ENCODE data around the gene ZFYVE19. TPM values are rescaled to one million over a fixed set of nuclear protein-coding genes. Genes with fewer than 3 reads are reported as not detected.

The ZFYVE19 gene
- total and polyA plus RNA-seq, 2 of the 13 experiments (the other 11 are each of a cell fraction or from before 2014, with no cell fraction given) = 23.3 to 44.0 TPM

DNA sequence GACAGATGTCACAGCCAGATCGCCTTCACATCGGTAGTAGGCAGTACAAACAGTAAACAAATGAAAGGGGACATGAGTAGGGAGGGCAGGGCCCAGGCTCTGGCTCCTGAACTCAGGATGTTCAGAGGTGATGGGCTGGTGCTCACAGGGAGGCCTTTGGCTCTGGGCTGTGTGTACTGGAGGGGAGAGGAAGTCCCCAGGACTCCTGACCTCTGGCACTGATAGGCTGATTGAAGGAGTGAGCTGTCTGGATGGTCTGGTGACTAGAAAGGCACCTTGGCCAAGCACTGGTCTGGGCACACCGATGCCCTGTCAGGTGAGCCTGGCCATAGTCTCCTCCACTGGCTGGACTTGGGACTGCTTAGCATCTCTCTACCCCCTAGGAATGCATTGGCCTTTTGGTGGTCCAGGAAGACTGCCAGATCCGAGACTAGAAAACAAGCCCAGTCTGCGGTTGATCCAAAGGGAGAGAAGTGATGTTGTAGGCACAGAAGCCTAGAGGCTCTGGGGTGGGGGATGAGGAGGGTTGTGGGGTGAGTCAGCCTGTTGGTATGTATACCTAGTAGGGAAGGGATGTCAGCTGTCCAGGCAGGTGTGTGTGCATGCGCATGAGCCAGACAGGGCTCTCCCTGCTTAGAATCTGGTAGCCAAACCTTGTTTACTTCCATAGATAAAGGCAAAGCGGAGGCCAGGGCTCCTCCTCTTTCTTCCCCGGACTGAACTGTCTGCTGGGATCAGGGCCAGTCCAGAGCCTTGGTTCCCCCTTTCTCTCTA is 38.8 kb downstream of the ZFYVE19 start (continued):
- TF ChIP-seq ZNF513 (CRISPR knock-in tag; conservative IDR thresholded peaks at IDR 0.05) = no peak
- TF ChIP-seq MIER2 (CRISPR knock-in tag; IDR thresholded peaks at IDR 0.05) = no peak
- TF ChIP-seq, protein P1, sequence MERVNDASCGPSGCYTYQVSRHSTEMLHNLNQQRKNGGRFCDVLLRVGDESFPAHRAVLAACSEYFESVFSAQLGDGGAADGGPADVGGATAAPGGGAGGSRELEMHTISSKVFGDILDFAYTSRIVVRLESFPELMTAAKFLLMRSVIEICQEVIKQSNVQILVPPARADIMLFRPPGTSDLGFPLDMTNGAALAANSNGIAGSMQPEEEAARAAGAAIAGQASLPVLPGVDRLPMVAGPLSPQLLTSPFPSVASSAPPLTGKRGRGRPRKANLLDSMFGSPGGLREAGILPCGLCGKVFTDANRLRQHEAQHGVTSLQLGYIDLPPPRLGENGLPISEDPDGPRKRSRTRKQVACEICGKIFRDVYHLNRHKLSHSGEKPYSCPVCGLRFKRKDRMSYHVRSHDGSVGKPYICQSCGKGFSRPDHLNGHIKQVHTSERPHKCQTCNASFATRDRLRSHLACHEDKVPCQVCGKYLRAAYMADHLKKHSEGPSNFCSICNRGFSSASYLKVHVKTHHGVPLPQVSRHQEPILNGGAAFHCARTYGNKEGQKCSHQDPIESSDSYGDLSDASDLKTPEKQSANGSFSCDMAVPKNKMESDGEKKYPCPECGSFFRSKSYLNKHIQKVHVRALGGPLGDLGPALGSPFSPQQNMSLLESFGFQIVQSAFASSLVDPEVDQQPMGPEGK (CRISPR knock-in tag; IDR thresholded peaks at IDR 0.05) = no peak
- no peak for TF ChIP-seq ZNF383 (CRISPR knock-in tag; IDR thresholded peaks at IDR 0.05; ENCODE audit: borderline replicate concordance)
- TF ChIP-seq POLR2A (IDR thresholded peaks at IDR 0.05; ENCODE audit: insufficient read depth in 1 of 2, low read depth in 2 of 2, low read length in 2 of 2) = no peak
- TF ChIP-seq KDM5A (IDR thresholded peaks at IDR 0.05; ENCODE audit: borderline replicate concordance, low read length) = no peak
- no peak for TF ChIP-seq SMYD3 (CRISPR knock-in tag; IDR thresholded peaks at IDR 0.05)
- no peak for TF ChIP-seq RAD21 (CRISPR knock-in tag; IDR thresholded peaks at IDR 0.05)
- TF ChIP-seq ZNF747 (CRISPR knock-in tag; IDR thresholded peaks at IDR 0.05; ENCODE audit: borderline replicate concordance) = no peak
- TF ChIP-seq HNF4G (IDR thresholded peaks at IDR 0.05; ENCODE audit: borderline replicate concordance, low read depth, low read length) = no peak
- no peak for TF ChIP-seq HNF4G (CRISPR knock-in tag; IDR thresholded peaks at IDR 0.05; ENCODE audit: borderline replicate concordance, low read depth)
- TF ChIP-seq CENPT (CRISPR knock-in tag; IDR thresholded peaks at IDR 0.05; ENCODE audit: low read depth) = no peak
- no peak for TF ChIP-seq ZNF768 (CRISPR knock-in tag; IDR thresholded peaks at IDR 0.05)
- peak; percentile 86 for TF ChIP-seq FOXA3 (CRISPR knock-in tag; IDR thresholded peaks at IDR 0.05)
- TF ChIP-seq, protein P2, sequence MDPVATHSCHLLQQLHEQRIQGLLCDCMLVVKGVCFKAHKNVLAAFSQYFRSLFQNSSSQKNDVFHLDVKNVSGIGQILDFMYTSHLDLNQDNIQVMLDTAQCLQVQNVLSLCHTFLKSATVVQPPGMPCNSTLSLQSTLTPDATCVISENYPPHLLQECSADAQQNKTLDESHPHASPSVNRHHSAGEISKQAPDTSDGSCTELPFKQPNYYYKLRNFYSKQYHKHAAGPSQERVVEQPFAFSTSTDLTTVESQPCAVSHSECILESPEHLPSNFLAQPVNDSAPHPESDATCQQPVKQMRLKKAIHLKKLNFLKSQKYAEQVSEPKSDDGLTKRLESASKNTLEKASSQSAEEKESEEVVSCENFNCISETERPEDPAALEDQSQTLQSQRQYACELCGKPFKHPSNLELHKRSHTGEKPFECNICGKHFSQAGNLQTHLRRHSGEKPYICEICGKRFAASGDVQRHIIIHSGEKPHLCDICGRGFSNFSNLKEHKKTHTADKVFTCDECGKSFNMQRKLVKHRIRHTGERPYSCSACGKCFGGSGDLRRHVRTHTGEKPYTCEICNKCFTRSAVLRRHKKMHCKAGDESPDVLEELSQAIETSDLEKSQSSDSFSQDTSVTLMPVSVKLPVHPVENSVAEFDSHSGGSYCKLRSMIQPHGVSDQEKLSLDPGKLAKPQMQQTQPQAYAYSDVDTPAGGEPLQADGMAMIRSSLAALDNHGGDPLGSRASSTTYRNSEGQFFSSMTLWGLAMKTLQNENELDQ (CRISPR knock-in tag; IDR thresholded peaks at IDR 0.05; ENCODE audit: borderline replicate concordance) = no peak
- no peak for TF ChIP-seq SRY (CRISPR knock-in tag; IDR thresholded peaks at IDR 0.05)
- no peak for TF ChIP-seq ZNF260 (CRISPR knock-in tag; IDR thresholded peaks at IDR 0.05; ENCODE audit: borderline replicate concordance, low read depth)
- TF ChIP-seq, protein P3, sequence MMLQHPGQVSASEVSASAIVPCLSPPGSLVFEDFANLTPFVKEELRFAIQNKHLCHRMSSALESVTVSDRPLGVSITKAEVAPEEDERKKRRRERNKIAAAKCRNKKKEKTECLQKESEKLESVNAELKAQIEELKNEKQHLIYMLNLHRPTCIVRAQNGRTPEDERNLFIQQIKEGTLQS (CRISPR knock-in tag; IDR thresholded peaks at IDR 0.05) = peak; percentile 95
- TF ChIP-seq ZNF546 (CRISPR knock-in tag; conservative IDR thresholded peaks at IDR 0.05) = no peak
- TF ChIP-seq, protein P4, sequence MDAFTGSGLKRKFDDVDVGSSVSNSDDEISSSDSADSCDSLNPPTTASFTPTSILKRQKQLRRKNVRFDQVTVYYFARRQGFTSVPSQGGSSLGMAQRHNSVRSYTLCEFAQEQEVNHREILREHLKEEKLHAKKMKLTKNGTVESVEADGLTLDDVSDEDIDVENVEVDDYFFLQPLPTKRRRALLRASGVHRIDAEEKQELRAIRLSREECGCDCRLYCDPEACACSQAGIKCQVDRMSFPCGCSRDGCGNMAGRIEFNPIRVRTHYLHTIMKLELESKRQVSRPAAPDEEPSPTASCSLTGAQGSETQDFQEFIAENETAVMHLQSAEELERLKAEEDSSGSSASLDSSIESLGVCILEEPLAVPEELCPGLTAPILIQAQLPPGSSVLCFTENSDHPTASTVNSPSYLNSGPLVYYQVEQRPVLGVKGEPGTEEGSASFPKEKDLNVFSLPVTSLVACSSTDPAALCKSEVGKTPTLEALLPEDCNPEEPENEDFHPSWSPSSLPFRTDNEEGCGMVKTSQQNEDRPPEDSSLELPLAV (CRISPR knock-in tag; conservative IDR thresholded peaks at IDR 0.05; ENCODE audit: low read depth) = no peak
- peak; percentile 53; the same call in 1 of the 2 replicates for TF ChIP-seq SALL1 (CRISPR knock-in tag; IDR thresholded peaks at IDR 0.05)
- no peak for TF ChIP-seq ZNF337 (CRISPR knock-in tag; IDR thresholded peaks at IDR 0.05; ENCODE audit: borderline replicate concordance, low read depth)
- no peak for TF ChIP-seq RORA (CRISPR knock-in tag; IDR thresholded peaks at IDR 0.05)

Measured in HepG2 (cell line).